ENCODE data around the gene BNIPL. TPM values are rescaled to one million over a fixed set of nuclear protein-coding genes. Genes with fewer than 3 reads are reported as not detected.

The BNIPL gene
- total RNA-seq, 6 experiments from 2014 or later, result 0.12 to 0.76 (median 0.42) TPM; not detected in 1

GRCh38 chr1:151024540-151025146, 11.7 kb upstream of the BNIPL start:
- DNase-seq, result peak; percentile 72 to 80 (median 75)
- no peak overlapping the region for H3K27ac ChIP-seq
- TF ChIP-seq POLR2A (IDR thresholded peaks at IDR 0.05) (no peak), CTCF (IDR thresholded peaks at IDR 0.05) (peak; percentile 61 to 71 (median 71))

GRCh38 chr1:151026460-151026859, 9.9 kb upstream of the BNIPL start:
- intact Hi-C loops (cut with DNase I), result loop anchor here in 1 of 2 donors (10.0 kb wide), 1 partner anchor 128 kb away; the partner anchor contains the start of gene TNFAIP8L2
- Histone ChIP-seq H3K4me1 (no peaks in the 10 kb centered on the region), H3K36me3 (peaks cover 0 to 61% (median 26%) of the 10 kb centered on the region in 4 donors), H3K9me3 (no peaks in the 10 kb centered on the region), H3K4me3 (no peak overlapping the region), H3K27me3 (no peaks in the 10 kb centered on the region), H3K27ac (no peak overlapping the region)
- DNase-seq (no peak), ATAC-seq (no peak)
- TF ChIP-seq POLR2A (IDR thresholded peaks at IDR 0.05) (no peak), CTCF (IDR thresholded peaks at IDR 0.05) (no peak)

More at GRCh38 chr1:151024540-151025146, 11.7 kb upstream of the BNIPL start:
- ATAC-seq, result peak; percentile 93 to 98 (median 96)
- Histone ChIP-seq H3K36me3 (peaks cover 0 to 44% (median 24%) of the 10 kb centered on the region in 4 donors), H3K4me3 (no peak overlapping the region), H3K9me3 (no peaks in the 10 kb centered on the region), H3K4me1 (no peaks in the 10 kb centered on the region), H3K27me3 (no peaks in the 10 kb centered on the region)
- intact Hi-C loops (cut with DNase I), result loop anchor here in 1 of 2 donors (10.0 kb wide), 1 partner anchor 130 kb away; the partner anchor contains the start of gene TNFAIP8L2
- WGBS (ENCODE audit: insufficient coverage, low coverage, low lambda C conversion rate, missing lambda C conversion rate), result 51% methylated on average over 4 of the region's 6 CpGs

GRCh38 chr1:151032164-151032563, 4.2 kb upstream of the BNIPL start:
- TF ChIP-seq CTCF (IDR thresholded peaks at IDR 0.05), result no peak
- TF ChIP-seq POLR2A (IDR thresholded peaks at IDR 0.05), result no peak
- DNase-seq, result no peak
- no peak overlapping the region for H3K4me3 ChIP-seq
- no peaks in the 10 kb centered on the region for H3K9me3 ChIP-seq
- H3K4me1 ChIP-seq, result no peaks in the 10 kb centered on the region
- intact Hi-C loops (cut with DNase I), result no loop called here
- no peak for ATAC-seq
- 96% methylated on average over 8 of the region's 8 CpGs for WGBS (ENCODE audit: insufficient coverage, low coverage, low lambda C conversion rate, missing lambda C conversion rate)
- H3K27me3 ChIP-seq, result no peaks in the 10 kb centered on the region
- H3K27ac ChIP-seq, result no peak overlapping the region
- peaks cover 0 to 58% (median 24%) of the 10 kb centered on the region in 4 donors for H3K36me3 ChIP-seq

- H3K4me3 ChIP-seq, result no peak overlapping the region
- H3K27ac ChIP-seq, result no peak overlapping the region
- intact Hi-C loops (cut with DNase I), result no loop called here
- TF ChIP-seq CTCF (IDR thresholded peaks at IDR 0.05) (no peak), POLR2A (IDR thresholded peaks at IDR 0.05) (no peak)
- DNase-seq, result no peak
- H3K27me3 ChIP-seq, result no peaks in the 10 kb centered on the region
- H3K9me3 ChIP-seq, result no peaks in the 10 kb centered on the region
- no peaks in the 10 kb centered on the region for H3K4me1 ChIP-seq
- H3K36me3 ChIP-seq, result peaks cover 0 to 31% (median 9%) of the 10 kb centered on the region in 4 donors
- 100% methylated on average over 3 of the region's 3 CpGs for WGBS (ENCODE audit: insufficient coverage, low coverage, low lambda C conversion rate, missing lambda C conversion rate)
- no peak for ATAC-seq
These were observed 1.2 kb upstream of the BNIPL start for GRCh38 chr1:151035167-151035566.
